GM19025 (cell line): ENCODE data around the gene KCNS3.

Experiments
- ATAC-seq: cut with Tn5 transposase; IDR thresholded peaks from one replicate; pipeline ENCODE4 v1.9.1; 2021; ENCODE audit warnings: mild to moderate bottlenecking, low read depth, moderate library complexity; ENCODE audit not compliant: unreplicated experiment

KCNS3 gene

DNA sequence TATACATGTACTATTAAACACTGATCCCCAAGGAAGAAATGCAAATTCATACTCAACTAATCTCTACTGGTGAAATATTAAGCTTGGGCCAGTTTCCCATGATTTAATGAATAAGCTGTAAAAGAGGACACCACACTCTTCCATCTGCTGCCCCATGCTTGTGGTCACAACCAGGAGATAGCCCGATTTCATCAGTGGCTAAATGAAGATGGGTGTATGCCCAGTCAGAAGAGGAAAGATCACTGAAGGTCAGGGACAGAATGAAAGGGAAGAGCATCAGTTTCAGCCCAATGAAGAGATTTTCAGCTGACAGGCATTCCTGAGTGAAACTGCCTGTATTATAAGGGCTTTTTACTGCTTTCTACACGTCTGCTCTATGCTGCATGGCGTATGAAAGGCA lies 103.5 kb downstream of the KCNS3 start:
- no peak for ATAC-seq
